Astrocyte (in vitro differentiated cells and primary cell): ENCODE data around the gene RIMKLB.

ENCODE experiments used
- EZH2 ChIP-seq: IDR thresholded peaks from 2 replicates; pipeline ENCODE4 v1.6.1; 2012; ENCODE audit warnings: mild to moderate bottlenecking, low read length, inconsistent platforms; ENCODE audit not compliant: insufficient read depth
- TF ChIP-seq, protein P1 (sequence below): IDR thresholded peaks from 2 replicates; pipeline ENCODE4 v1.5.1; 2011; ENCODE audit warnings: low read depth, mild to moderate bottlenecking, inconsistent platforms, low read length, moderate library complexity; ENCODE audit not compliant: insufficient read depth

DNA sequence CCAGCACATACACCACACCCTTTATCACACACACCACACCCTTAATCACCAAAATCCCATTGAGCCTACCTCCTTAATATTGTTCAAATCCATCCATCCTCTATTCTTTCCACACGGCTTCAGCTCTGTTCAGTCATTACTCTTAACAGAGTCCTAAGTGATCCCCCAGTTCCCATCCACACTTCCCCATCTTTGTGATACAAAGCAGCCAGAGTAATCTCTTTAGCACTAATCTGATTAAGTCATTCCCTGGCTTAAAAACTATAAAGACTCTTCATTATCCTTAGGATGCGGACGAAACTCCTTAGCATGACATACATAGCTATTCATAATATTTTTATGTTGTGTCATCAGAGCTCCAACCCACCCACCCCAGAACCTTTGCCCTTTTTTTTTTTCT is 20.4 kb upstream of the RIMKLB start:
- TF ChIP-seq, protein P1, sequence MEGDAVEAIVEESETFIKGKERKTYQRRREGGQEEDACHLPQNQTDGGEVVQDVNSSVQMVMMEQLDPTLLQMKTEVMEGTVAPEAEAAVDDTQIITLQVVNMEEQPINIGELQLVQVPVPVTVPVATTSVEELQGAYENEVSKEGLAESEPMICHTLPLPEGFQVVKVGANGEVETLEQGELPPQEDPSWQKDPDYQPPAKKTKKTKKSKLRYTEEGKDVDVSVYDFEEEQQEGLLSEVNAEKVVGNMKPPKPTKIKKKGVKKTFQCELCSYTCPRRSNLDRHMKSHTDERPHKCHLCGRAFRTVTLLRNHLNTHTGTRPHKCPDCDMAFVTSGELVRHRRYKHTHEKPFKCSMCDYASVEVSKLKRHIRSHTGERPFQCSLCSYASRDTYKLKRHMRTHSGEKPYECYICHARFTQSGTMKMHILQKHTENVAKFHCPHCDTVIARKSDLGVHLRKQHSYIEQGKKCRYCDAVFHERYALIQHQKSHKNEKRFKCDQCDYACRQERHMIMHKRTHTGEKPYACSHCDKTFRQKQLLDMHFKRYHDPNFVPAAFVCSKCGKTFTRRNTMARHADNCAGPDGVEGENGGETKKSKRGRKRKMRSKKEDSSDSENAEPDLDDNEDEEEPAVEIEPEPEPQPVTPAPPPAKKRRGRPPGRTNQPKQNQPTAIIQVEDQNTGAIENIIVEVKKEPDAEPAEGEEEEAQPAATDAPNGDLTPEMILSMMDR = no peak
- TF ChIP-seq EZH2 = no peak
